HEK293 (cell line): ENCODE measurements around the gene ADK.

Source experiments
- CTCF ChIA-PET: fragments of 350-600 bp; formaldehyde crosslinking; extraction: SDS; loops from one replicate; lab custom pipeline; 2021; ENCODE audit warnings: antibody characterized with exemption; lab: Yijun Ruan, JAX
- POLR2A ChIA-PET: fragments of 300-600 bp; formaldehyde crosslinking; extraction: SDS; loops from one replicate; lab custom pipeline; 2020; ENCODE audit warnings: antibody characterized with exemption, inconsistent platforms; lab: Yijun Ruan, JAX
- H3K27ac ChIP-seq: fragments of 200-500 bp; sonication (Bioruptor generic); 2 replicates; pipeline ENCODE4 v1.5.1; 2014; ENCODE audit warnings: low read depth, low read length, control low read depth, inconsistent platforms; ENCODE audit errors: extremely low read depth
- H3K36me3 ChIP-seq, 2 experiments: fragments of 200-500 bp in 1 of 2; sonication (Bioruptor generic) in 1 of 2; 1 replicate in 1 of 2; 2 replicates in 1 of 2; pipeline ENCODE4 v1.5.1; 2014 to 2017; ENCODE audit warnings: inconsistent platforms in 2 of 2, low read length in 2 of 2; ENCODE audit not compliant: control insufficient read depth in 2 of 2, insufficient read depth in 1 of 2
- H3K4me1 ChIP-seq: fragments of 200-500 bp; sonication (Bioruptor generic); 2 replicates; pipeline ENCODE4 v1.5.1; 2014; ENCODE audit warnings: mild to moderate bottlenecking, low read length, inconsistent platforms; ENCODE audit not compliant: control insufficient read depth, insufficient read depth
- H3K4me3 ChIP-seq: 2 replicates; pipeline ENCODE4 v1.5.1; 2011; ENCODE audit warnings: low read depth, mild to moderate bottlenecking, control low read depth, low read length, moderate library complexity
- H3K9me3 ChIP-seq: fragments of 200-500 bp; sonication (Bioruptor generic); 2 replicates; pipeline ENCODE4 v1.5.1; 2014; ENCODE audit warnings: low read depth, low read length, inconsistent platforms; ENCODE audit not compliant: control insufficient read depth, insufficient read depth
- HOXD13 ChIP-seq: sonication (generic); formaldehyde crosslinking; IDR thresholded peaks from 2 replicates; pipeline ENCODE4 v1.8.0; 2022; ENCODE audit warnings: missing genetic modification reagents, borderline replicate concordance
- KLF9 ChIP-seq: fragments of 450-650 bp; formaldehyde crosslinking; IDR thresholded peaks from 2 replicates; pipeline ENCODE4 v1.5.1; 2016; ENCODE audit warnings: missing biosample characterization, missing genetic modification characterization, low read depth
- SP3 ChIP-seq: fragments of 450-650 bp; formaldehyde crosslinking; IDR thresholded peaks from 2 replicates; pipeline ENCODE4 v1.5.1; 2016; ENCODE audit warnings: missing biosample characterization, missing genetic modification characterization
- YY1 ChIP-seq: fragments of 450-650 bp; formaldehyde crosslinking; IDR thresholded peaks from 2 replicates; pipeline ENCODE4 v1.5.1; 2018; ENCODE audit warnings: missing biosample characterization, missing genetic modification characterization
- ZBTB17 ChIP-seq: fragments of 450-650 bp; formaldehyde crosslinking; IDR thresholded peaks from 2 replicates; pipeline ENCODE4 v1.5.1; 2016; ENCODE audit warnings: missing biosample characterization, missing genetic modification characterization
- ZFP41 ChIP-seq: fragments of 450-650 bp; formaldehyde crosslinking; IDR thresholded peaks from 2 replicates; pipeline ENCODE4 v1.5.1; 2016; ENCODE audit warnings: missing biosample characterization, missing genetic modification characterization, borderline replicate concordance
- ZNF16 ChIP-seq: fragments of 450-650 bp; formaldehyde crosslinking; IDR thresholded peaks from 2 replicates; pipeline ENCODE4 v1.5.1; 2016; ENCODE audit warnings: low read depth, missing biosample characterization, missing genetic modification characterization
- ZNF169 ChIP-seq: fragments of 450-650 bp; formaldehyde crosslinking; IDR thresholded peaks from 2 replicates; pipeline ENCODE4 v1.5.1; 2016; ENCODE audit warnings: missing biosample characterization, missing genetic modification characterization
- ZNF248 ChIP-seq: fragments of 450-650 bp; formaldehyde crosslinking; IDR thresholded peaks from 2 replicates; pipeline ENCODE4 v1.5.1; 2017; ENCODE audit warnings: missing biosample characterization, missing genetic modification characterization
- ZNF404 ChIP-seq: fragments of 450-650 bp; formaldehyde crosslinking; IDR thresholded peaks from 2 replicates; pipeline ENCODE4 v1.5.1; 2017; ENCODE audit warnings: missing biosample characterization, missing genetic modification characterization
- ZNF514 ChIP-seq: fragments of 450-650 bp; formaldehyde crosslinking; IDR thresholded peaks from 2 replicates; pipeline ENCODE4 v1.5.1; 2016; ENCODE audit warnings: missing biosample characterization, missing genetic modification characterization
- ZNF548 ChIP-seq: fragments of 450-650 bp; formaldehyde crosslinking; IDR thresholded peaks from 2 replicates; pipeline ENCODE4 v1.5.1; 2016; ENCODE audit warnings: missing biosample characterization, missing genetic modification characterization
- ZSCAN16 ChIP-seq: fragments of 450-650 bp; formaldehyde crosslinking; IDR thresholded peaks from 2 replicates; pipeline ENCODE4 v1.5.1; 2016; ENCODE audit warnings: missing biosample characterization, missing genetic modification characterization
- ZSCAN23 ChIP-seq: fragments of 450-650 bp; formaldehyde crosslinking; IDR thresholded peaks from 2 replicates; pipeline ENCODE4 v1.5.1; 2016; ENCODE audit warnings: missing biosample characterization, missing genetic modification characterization
- TF ChIP-seq, protein P1 (sequence below): fragments of 450-650 bp; formaldehyde crosslinking; IDR thresholded peaks from 2 replicates; pipeline ENCODE4 v1.5.1; 2016; ENCODE audit warnings: missing biosample characterization, missing genetic modification characterization
- TF ChIP-seq, protein P2 (sequence below): fragments of 450-650 bp; formaldehyde crosslinking; IDR thresholded peaks from 2 replicates; pipeline ENCODE4 v1.5.1; 2016; ENCODE audit warnings: missing biosample characterization, missing genetic modification characterization
- TF ChIP-seq, protein P3 (sequence below): fragments of 450-650 bp; formaldehyde crosslinking; IDR thresholded peaks from 2 replicates; pipeline ENCODE4 v1.5.1; 2016; ENCODE audit warnings: missing biosample characterization, missing genetic modification characterization
- TF ChIP-seq, protein P4 (sequence below): fragments of 450-650 bp; formaldehyde crosslinking; IDR thresholded peaks from 2 replicates; pipeline ENCODE4 v1.5.1; 2016; ENCODE audit warnings: missing biosample characterization, missing genetic modification characterization
- TF ChIP-seq, protein P5 (sequence below): fragments of 450-650 bp; formaldehyde crosslinking; IDR thresholded peaks from 2 replicates; pipeline ENCODE4 v1.5.1; 2016; ENCODE audit warnings: missing biosample characterization, missing genetic modification characterization
- TF ChIP-seq, protein P6 (sequence below): fragments of 450-650 bp; formaldehyde crosslinking; IDR thresholded peaks from 2 replicates; pipeline ENCODE4; 2016; ENCODE audit warnings: missing biosample characterization, missing genetic modification characterization
- TF ChIP-seq, protein P7 (sequence below): fragments of 450-650 bp; formaldehyde crosslinking; IDR thresholded peaks from 2 replicates; pipeline ENCODE4 v1.5.1; 2017; ENCODE audit warnings: missing biosample characterization, missing genetic modification characterization
- TF ChIP-seq, protein P8 (sequence below): fragments of 450-650 bp; formaldehyde crosslinking; IDR thresholded peaks from 2 replicates; pipeline ENCODE4 v1.5.1; 2016; ENCODE audit warnings: missing biosample characterization, missing genetic modification characterization

ADK gene

DNA sequence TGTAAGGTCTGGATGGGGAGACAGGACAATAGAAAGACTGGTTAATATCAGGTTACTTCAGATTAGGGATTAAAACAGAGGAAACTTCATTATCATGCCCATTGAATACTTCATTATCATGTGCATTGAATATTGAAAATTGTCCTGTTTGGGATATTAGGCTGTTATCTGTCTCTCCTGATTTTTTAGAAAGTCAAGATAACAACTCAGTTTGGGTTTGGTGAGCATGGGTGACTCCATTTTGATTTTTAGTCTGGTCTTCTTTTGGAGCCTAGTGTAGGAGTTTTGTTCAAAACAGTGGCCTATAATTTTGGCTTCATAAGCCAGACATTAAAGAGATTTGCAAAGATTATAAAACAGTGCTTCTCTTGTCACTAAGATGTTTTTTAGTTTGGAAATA lies 95.5 kb downstream of the ADK start:
- Histone ChIP-seq H3K36me3 (peaks cover 0 to 9% of the 10 kb centered on the region in 2 experiments; a peak in 1 of 3 replicates), H3K4me1 (no peaks in the 10 kb centered on the region), H3K27ac (no peak overlapping the region), H3K4me3 (no peak overlapping the region), H3K9me3 (no peaks in the 10 kb centered on the region)
- ChIA-PET POLR2A (no interaction called here), CTCF (no interaction called here)
- no peak for TF ChIP-seq ZBTB17 (tag by site-specific recombination)
- TF ChIP-seq KLF9 (tag by site-specific recombination) = no peak
- no peak for TF ChIP-seq ZNF248 (tag by site-specific recombination)
- TF ChIP-seq ZNF16 = no peak
- TF ChIP-seq ZNF404 (tag by site-specific recombination) = no peak
- TF ChIP-seq ZNF548 = no peak
- TF ChIP-seq, protein P1, sequence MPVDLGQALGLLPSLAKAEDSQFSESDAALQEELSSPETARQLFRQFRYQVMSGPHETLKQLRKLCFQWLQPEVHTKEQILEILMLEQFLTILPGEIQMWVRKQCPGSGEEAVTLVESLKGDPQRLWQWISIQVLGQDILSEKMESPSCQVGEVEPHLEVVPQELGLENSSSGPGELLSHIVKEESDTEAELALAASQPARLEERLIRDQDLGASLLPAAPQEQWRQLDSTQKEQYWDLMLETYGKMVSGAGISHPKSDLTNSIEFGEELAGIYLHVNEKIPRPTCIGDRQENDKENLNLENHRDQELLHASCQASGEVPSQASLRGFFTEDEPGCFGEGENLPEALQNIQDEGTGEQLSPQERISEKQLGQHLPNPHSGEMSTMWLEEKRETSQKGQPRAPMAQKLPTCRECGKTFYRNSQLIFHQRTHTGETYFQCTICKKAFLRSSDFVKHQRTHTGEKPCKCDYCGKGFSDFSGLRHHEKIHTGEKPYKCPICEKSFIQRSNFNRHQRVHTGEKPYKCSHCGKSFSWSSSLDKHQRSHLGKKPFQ = no peak
- no peak for TF ChIP-seq HOXD13 (CRISPR knock-in tag)
- no peak for TF ChIP-seq ZSCAN16 (tag by site-specific recombination)
- TF ChIP-seq, protein P2, sequence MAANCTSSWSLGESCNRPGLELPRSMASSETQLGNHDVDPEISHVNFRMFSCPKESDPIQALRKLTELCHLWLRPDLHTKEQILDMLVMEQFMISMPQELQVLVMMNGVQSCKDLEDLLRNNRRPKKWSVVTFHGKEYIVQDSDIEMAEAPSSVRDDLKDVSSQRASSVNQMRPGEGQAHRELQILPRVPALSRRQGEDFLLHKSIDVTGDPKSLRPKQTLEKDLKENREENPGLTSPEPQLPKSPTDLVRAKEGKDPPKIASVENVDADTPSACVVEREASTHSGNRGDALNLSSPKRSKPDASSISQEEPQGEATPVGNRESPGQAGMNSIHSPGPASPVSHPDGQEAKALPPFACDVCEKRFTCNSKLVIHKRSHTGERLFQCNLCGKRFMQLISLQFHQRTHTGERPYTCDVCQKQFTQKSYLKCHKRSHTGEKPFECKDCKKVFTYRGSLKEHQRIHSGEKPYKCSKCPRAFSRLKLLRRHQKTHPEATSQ (tag by site-specific recombination) = no peak
- TF ChIP-seq, protein P3, sequence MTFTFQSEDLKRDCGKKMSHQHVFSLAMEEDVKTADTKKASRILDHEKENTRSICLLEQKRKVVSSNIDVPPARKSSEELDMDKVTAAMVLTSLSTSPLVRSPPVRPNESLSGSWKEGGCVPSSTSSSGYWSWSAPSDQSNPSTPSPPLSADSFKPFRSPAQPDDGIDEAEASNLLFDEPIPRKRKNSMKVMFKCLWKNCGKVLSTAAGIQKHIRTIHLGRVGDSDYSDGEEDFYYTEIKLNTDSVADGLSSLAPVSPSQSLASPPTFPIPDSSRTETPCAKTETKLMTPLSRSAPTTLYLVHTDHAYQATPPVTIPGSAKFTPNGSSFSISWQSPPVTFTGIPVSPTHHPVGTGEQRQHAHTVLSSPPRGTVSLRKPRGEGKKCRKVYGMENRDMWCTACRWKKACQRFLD (tag by site-specific recombination) = no peak
- TF ChIP-seq, protein P4, sequence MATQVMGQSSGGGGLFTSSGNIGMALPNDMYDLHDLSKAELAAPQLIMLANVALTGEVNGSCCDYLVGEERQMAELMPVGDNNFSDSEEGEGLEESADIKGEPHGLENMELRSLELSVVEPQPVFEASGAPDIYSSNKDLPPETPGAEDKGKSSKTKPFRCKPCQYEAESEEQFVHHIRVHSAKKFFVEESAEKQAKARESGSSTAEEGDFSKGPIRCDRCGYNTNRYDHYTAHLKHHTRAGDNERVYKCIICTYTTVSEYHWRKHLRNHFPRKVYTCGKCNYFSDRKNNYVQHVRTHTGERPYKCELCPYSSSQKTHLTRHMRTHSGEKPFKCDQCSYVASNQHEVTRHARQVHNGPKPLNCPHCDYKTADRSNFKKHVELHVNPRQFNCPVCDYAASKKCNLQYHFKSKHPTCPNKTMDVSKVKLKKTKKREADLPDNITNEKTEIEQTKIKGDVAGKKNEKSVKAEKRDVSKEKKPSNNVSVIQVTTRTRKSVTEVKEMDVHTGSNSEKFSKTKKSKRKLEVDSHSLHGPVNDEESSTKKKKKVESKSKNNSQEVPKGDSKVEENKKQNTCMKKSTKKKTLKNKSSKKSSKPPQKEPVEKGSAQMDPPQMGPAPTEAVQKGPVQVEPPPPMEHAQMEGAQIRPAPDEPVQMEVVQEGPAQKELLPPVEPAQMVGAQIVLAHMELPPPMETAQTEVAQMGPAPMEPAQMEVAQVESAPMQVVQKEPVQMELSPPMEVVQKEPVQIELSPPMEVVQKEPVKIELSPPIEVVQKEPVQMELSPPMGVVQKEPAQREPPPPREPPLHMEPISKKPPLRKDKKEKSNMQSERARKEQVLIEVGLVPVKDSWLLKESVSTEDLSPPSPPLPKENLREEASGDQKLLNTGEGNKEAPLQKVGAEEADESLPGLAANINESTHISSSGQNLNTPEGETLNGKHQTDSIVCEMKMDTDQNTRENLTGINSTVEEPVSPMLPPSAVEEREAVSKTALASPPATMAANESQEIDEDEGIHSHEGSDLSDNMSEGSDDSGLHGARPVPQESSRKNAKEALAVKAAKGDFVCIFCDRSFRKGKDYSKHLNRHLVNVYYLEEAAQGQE (tag by site-specific recombination) = no peak

DNA sequence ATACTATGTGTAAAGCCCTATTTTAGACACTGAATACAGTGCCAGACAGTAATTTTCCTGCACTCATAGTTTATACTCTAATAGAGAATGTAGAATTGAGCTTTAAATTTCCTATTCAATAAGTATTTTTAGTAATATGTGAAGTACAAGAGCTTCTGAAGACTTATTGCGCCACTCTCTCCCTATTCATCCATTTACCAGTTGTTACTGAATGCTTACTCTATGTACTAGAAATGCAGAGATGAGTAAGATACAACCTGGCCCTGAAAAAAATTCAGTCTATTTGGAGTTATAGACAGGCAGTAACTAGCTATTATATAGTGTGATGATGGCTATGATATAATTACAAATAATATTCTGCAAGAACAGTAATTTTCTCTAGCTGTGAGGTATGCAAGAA lies 98.8 kb downstream of the ADK start:
- Histone ChIP-seq H3K27ac (no peak overlapping the region), H3K4me3 (no peak overlapping the region), H3K4me1 (no peaks in the 10 kb centered on the region), H3K36me3 (no peaks in the 10 kb centered on the region), H3K9me3 (no peaks in the 10 kb centered on the region)
- CTCF ChIA-PET = interaction anchor here (0.5 to 0.7 kb wide), 2 partner anchors 10 to 718 kb away, joined by 4 to 8 read pairs; no protein-coding TSS in a partner anchor
- POLR2A ChIA-PET = interaction anchor here (0.5 kb wide), 1 partner anchor 19 kb away, joined by 3 read pairs; no protein-coding TSS in a partner anchor
- TF ChIP-seq ZNF514 (no peak), ZFP41 (no peak), YY1 (tag by site-specific recombination) (no peak), SP3 (no peak), HOXD13 (CRISPR knock-in tag) (no peak), ZSCAN23 (no peak), ZNF169 (no peak)
- TF ChIP-seq, protein P5, sequence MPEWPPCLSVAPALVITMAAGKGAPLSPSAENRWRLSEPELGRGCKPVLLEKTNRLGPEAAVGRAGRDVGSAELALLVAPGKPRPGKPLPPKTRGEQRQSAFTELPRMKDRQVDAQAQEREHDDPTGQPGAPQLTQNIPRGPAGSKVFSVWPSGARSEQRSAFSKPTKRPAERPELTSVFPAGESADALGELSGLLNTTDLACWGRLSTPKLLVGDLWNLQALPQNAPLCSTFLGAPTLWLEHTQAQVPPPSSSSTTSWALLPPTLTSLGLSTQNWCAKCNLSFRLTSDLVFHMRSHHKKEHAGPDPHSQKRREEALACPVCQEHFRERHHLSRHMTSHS (tag by site-specific recombination) = no peak
- TF ChIP-seq, protein P6, sequence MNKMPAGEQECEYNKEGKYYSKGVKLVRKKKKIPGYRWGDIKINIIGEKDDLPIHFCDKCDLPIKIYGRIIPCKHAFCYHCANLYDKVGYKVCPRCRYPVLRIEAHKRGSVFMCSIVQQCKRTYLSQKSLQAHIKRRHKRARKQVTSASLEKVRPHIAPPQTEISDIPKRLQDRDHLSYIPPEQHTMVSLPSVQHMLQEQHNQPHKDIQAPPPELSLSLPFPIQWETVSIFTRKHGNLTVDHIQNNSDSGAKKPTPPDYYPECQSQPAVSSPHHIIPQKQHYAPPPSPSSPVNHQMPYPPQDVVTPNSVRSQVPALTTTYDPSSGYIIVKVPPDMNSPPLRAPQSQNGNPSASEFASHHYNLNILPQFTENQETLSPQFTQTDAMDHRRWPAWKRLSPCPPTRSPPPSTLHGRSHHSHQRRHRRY (tag by site-specific recombination) = no peak
- TF ChIP-seq, protein P7, sequence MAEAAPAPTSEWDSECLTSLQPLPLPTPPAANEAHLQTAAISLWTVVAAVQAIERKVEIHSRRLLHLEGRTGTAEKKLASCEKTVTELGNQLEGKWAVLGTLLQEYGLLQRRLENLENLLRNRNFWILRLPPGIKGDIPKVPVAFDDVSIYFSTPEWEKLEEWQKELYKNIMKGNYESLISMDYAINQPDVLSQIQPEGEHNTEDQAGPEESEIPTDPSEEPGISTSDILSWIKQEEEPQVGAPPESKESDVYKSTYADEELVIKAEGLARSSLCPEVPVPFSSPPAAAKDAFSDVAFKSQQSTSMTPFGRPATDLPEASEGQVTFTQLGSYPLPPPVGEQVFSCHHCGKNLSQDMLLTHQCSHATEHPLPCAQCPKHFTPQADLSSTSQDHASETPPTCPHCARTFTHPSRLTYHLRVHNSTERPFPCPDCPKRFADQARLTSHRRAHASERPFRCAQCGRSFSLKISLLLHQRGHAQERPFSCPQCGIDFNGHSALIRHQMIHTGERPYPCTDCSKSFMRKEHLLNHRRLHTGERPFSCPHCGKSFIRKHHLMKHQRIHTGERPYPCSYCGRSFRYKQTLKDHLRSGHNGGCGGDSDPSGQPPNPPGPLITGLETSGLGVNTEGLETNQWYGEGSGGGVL = no peak
- TF ChIP-seq, protein P8, sequence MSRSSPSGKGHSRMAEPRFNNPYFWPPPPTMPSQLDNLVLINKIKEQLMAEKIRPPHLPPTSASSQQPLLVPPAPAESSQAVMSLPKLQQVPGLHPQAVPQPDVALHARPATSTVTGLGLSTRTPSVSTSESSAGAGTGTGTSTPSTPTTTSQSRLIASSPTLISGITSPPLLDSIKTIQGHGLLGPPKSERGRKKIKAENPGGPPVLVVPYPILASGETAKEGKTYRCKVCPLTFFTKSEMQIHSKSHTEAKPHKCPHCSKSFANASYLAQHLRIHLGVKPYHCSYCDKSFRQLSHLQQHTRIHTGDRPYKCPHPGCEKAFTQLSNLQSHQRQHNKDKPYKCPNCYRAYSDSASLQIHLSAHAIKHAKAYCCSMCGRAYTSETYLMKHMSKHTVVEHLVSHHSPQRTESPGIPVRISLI = no peak
